ENCODE measurements around the gene SELENON.

SELENON gene

GRCh38 chr1:25770541-25771220 lies 29.3 kb upstream of the SELENON start:
- in situ Hi-C loops (cut with MboI; ENCODE audit: low sequenced_read_pairs), result no loop called here

DNA sequence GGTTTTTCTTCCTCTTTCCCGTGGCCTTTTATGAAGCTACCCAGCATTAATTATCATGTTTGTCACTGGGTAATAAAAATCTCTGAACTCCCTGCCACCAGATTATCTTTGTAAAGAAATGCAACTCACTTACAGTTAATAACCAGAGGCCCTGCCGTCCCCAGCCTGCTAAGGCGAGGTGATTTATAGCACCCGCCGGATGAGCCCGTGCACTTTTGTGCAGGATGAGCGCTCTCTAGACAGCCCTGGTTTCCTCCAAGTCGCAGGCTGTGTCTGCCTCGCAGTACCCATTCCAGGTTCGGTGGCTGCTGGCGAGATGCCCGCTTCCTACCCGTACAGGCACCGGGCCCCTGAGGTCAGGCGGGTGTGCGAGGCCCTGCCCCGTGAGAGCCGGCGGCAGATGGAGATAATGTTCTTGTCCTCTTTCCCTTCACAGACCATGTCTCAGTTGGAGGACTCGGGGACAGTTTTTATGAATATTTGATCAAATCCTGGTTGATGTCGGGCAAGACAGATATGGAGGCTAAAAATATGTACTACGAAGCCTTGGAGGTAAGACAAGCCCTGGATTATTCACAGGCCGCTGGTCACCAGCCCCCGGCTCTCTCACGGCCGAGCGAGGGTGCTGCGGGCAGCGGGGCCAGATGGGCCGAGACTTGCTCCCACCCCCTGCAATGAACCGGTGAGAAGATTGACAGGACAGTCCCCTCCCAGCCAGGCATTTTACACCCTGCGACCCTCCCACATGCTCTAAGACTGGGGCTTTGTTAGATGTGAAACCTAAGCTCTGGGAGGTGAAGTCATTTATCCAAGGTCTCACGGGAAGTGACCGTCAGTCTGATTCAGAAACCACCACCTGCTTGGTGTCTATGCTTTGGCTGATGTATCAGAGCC lies 28.5 kb upstream of the SELENON start:
- in situ Hi-C loops (cut with MboI; ENCODE audit: low sequenced_read_pairs), result no loop called here

DNA sequence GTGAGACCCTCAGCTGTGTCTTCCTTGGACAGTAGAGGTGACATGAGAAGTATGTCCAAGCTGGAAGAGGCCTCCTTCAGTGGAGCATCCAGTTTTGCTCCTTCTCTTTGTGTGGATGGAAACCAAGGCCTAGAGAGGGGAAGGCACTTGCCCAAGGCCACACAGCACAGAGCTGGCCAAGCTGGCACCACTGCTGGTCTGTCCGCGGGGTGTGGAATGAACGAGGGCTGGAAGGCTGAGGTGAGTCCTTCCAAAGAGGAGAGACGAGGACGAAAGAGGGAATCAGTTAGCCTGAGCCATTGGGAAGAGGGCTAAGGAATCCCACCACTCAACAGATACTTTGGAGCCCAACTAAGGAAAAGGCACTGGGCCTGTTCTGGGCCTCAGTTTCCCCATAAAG lies 27.8 kb upstream of the SELENON start:
- in situ Hi-C loops (cut with MboI; ENCODE audit: low sequenced_read_pairs), result no loop called here

DNA sequence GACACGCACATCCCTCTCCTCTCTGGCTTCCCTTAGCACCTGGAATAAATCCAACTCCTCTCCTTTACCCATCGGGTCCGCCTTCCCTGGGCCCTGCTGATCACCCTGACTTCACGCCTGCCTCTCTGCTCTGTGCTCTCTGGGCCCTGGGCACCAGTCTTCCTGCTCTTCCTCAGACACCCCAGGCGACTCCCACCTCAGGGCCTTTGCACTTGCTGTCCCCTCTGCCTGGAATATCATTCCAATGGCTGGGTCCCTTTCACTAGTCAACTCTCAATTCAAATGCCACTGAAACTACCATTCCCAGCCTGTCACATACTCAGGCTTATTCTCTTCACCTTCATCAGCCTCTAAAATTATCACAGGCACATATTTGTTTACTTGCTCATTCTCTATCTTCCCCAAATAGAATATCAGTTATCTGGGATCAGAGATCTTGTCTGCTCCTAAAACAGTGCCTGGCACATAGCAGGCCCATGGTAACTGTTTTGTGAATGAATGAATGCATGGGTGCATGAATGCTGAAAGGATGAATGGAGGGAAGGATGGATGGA lies 27.2 kb upstream of the SELENON start:
- in situ Hi-C loops (cut with MboI; ENCODE audit: low sequenced_read_pairs), result no loop called here

DNA sequence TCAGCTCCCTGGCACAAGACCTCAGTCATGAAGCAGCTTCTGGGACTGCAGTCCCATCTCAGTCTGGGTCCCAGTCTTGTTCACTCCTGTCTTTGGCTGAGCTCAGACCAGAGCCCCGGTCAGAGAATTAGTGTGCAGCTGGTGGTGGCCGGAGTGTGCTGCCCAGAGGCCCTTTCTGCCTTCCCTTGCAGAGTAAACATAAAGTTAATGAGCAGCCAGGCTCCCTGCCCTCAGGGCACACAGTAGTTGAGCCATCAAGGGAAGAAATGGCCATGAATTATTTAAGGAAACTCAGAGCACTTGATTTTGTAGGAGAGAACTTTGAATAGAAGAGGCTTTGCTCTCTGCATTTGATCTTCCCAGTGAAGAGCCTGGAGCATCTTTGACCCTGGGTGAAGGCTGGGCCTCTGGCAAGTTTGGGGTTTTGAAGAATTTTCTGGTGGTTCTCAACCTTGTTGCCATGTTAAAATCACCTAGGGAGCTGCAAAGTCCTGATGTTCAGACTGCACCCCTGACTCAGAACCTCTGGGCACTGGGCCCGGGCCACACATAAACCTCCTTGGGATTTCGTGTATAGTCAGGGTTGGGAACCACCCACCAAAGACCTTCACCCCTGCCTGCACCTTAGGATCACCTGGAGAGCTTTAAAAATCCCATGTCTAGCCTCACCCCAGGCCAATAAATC lies 26.4 kb upstream of the SELENON start:
- in situ Hi-C loops (cut with MboI; ENCODE audit: low sequenced_read_pairs), result no loop called here

- in situ Hi-C loops (cut with MboI; ENCODE audit: low sequenced_read_pairs), result no loop called here
Observed at GRCh38 chr1:25774206-25774803, 25.7 kb upstream of the SELENON start.

DNA sequence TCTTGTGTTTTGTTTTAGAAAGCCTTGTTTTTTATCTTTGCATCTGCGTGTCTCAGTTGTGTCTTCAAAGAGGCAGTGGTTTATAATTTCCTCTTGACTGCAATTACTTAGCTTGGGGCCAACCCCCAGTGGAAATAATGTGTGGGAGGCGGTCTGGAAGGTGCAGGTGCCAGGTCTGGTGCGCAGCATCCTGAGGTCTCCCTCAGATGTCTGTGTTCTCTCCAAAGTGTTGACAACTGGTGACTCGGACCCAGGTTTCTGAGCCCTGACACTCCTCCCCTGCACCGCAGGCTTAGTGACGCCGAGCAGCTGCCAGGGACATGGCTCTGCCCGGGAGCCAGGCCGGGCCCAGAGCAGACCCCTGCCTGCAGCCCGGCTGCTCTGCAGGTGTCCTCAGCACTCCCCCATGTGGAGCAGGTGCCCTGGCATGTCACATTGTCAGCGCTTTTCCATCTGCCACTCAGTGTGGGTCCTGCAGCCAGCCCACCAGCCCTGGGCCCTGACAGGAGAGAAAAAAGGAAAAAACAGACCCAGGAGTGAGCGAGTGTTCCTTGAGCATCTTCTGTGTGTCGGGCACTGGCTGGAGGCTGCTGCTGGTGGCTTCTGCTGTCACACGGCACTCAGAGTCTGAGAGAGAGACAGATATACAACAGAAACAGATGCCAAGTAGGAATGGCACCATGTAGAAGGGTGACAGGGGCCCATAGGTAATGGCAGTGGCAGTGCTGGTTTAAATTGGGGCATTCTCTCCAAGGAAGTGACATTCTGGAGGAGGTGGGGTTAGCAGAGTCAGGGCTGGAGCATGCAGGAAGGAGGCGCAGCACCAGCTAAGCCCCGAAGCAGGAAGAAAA lies 24.8 kb upstream of the SELENON start:
- in situ Hi-C loops (cut with MboI; ENCODE audit: low sequenced_read_pairs), result no loop called here

GRCh38 chr1:25779388-25779787 lies 20.6 kb upstream of the SELENON start:
- in situ Hi-C loops (cut with MboI; ENCODE audit: low sequenced_read_pairs), result no loop called here

DNA sequence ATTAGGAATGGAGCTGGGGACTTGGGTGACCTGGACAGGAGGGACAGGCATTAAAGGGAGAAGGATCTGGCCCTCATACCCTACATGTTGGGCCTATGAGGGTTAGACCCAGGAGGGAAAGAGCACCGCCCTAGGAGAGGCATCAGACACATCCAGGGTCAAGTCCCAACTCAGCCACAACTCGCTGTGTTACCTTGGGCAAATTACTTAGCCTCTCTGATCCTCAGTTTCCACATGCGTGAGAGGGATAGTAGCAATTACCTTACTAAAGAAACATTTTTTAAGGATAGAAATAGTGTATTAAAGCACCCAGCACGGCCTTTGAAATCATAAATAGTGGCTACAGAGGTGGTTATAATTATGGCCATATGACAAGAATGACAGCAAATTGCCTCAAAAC lies 20.1 kb upstream of the SELENON start:
- in situ Hi-C loops (cut with MboI; ENCODE audit: low sequenced_read_pairs), result no loop called here

DNA sequence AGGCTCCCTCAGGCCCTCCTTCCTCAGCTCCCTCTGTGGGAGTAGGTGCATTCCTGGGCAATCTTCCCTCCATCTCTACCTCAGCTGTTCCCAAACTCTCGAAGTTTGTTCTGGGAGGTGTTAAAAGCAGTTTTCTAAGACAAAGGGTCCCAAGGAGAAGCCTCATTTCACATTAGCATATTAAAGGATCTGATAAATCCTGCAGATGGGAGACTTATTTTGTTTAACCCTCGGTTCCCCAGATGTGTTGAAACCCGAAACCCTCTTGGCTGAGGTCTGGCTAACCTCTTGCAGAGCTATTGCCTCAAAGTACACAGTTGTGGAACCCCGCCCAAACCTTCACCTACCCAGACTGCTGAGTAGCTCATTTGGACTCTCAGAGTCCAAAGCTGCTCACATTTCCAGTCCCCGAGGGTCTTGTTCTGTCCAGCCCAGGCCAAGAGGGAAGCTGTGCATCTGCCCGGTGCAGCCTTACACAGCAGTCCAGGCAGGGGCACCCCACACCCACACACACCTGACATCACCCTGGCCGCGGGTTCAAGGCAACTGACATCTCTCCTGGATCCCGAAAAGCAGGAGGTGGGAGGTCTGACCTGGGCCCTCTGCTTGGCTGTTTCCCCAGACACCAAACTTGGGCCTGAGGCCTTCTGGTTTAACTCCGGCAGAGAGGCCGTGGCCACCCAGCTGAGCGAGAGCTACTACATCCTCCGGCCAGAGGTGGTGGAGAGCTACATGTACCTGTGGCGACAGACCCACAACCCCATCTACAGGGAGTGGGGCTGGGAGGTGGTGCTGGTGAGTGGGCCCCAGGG lies 19.5 kb upstream of the SELENON start:
- in situ Hi-C loops (cut with MboI; ENCODE audit: low sequenced_read_pairs), result no loop called here

DNA sequence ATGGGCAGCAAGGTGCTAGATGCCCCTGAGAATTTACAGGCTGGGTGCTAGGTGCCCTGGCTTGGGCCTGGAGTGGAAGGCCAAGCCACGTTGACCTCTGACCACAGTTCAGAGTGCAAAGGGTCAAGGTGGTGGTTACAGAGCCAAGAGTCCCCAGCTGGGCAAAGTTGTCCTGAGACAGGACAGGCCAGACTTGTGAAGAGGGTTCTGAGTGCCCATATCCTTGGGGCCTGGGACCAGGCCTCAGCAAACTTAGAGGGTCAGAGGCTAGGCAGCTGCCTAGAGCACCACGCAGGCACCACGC lies 18.9 kb upstream of the SELENON start:
- in situ Hi-C loops (cut with MboI; ENCODE audit: low sequenced_read_pairs), result no loop called here

DNA sequence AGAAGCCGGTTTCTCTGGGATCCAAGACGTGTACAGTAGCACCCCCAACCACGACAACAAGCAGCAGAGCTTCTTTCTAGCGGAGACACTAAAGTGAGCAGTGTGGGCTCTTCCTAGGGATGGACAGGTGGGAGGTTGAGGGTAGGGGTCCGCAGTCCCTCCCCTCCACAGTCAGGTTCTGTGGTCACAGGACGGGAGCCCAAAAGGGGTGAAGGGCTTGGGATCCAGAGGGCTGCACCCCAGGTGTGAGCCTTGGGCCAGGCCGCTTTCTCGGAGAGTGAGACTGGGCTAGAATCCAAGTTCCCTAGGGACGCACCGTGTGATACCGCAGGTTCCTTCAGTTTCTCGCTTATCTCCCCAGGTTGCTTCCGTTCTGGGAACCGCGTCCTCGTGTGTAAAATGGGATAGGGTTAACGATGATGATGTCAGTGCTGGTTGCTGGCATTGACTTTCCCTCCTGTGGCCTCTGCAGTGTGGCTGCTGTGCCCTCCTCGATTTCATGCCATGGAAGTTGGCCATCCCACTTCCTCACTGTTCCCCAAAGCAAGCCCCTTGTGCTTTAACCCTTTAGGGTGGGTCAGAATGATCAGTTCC lies 17.3 kb upstream of the SELENON start:
- in situ Hi-C loops (cut with MboI; ENCODE audit: low sequenced_read_pairs), result no loop called here

DNA sequence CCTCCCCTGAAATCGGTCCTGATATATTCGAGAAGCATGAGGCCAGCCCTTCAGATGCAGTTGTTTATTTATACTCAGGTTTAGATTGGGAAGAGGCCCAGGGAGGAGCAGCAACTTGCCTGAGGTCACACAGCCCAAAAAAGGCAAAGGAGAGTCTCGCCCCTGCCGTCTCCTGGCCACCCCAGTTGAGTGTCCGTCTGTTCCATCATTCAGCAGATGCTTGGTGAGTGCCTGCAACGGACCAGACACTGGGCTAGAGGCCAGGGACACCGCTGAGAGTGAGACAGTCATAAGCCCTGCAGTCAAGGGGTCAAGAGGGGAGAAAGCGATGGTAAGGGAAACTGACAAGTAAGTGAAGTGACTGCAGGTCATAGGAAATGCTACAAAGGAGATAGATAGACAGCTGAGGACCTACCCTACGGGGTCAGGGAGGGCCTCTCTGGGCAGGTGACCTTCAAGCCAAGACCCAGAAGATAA lies 15.4 kb upstream of the SELENON start:
- in situ Hi-C loops (cut with MboI; ENCODE audit: low sequenced_read_pairs), result no loop called here

GRCh38 chr1:25785333-25786067 lies 14.5 kb upstream of the SELENON start:
- in situ Hi-C loops (cut with MboI; ENCODE audit: low sequenced_read_pairs), result no loop called here

GRCh38 chr1:25786887-25787759 lies 12.9 kb upstream of the SELENON start:
- in situ Hi-C loops (cut with MboI; ENCODE audit: low sequenced_read_pairs), result no loop called here

DNA sequence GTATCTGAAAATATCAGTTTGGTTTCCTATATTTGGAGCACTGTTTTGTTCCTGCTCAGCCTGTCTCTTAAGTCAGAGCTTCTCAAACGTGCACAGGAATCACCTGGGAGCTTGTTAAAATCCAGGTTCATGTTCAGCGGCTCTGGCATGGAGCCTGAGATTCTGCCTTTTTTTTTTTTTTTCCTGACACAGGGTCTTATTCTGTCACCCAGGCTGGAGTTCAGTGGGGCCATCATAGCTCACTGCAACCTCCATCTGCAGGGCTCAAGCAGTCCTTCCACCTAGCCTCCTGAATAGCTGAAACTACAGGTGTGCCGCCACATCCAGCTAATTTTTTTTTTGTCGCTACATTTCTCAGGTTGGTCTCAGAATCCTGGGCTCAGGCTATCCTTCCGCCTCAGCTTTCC lies 12.2 kb upstream of the SELENON start:
- in situ Hi-C loops (cut with MboI; ENCODE audit: low sequenced_read_pairs), result no loop called here

- in situ Hi-C loops (cut with MboI; ENCODE audit: low sequenced_read_pairs), result no loop called here
Observed at GRCh38 chr1:25790472-25790871, 9.5 kb upstream of the SELENON start.
